ENCODE results near the gene ZSCAN31. TPM values are rescaled to one million over a fixed set of nuclear protein-coding genes. Genes with fewer than 3 reads are reported as not detected.
A peak's percentile ranks its signal among the peaks of the same experiment; 100 is the strongest.

ZSCAN31 gene
- total RNA-seq, 1 donor from 2014 or later: 6.2 TPM

- DNase-seq (ENCODE audit: extremely low spot score, unreplicated experiment): peak; percentile 73
- H3K27me3 Mint-ChIP-seq: no peaks in the 10 kb centered on the region
- peaks cover 25% of the 10 kb centered on the region for H3K4me1 Mint-ChIP-seq (ENCODE audit: unreplicated experiment)
- TF ChIP-seq, protein P1, sequence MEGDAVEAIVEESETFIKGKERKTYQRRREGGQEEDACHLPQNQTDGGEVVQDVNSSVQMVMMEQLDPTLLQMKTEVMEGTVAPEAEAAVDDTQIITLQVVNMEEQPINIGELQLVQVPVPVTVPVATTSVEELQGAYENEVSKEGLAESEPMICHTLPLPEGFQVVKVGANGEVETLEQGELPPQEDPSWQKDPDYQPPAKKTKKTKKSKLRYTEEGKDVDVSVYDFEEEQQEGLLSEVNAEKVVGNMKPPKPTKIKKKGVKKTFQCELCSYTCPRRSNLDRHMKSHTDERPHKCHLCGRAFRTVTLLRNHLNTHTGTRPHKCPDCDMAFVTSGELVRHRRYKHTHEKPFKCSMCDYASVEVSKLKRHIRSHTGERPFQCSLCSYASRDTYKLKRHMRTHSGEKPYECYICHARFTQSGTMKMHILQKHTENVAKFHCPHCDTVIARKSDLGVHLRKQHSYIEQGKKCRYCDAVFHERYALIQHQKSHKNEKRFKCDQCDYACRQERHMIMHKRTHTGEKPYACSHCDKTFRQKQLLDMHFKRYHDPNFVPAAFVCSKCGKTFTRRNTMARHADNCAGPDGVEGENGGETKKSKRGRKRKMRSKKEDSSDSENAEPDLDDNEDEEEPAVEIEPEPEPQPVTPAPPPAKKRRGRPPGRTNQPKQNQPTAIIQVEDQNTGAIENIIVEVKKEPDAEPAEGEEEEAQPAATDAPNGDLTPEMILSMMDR (conservative IDR thresholded peaks at IDR 0.05): peak; percentile 80
- H3K4me3 Mint-ChIP-seq: peak overlapping the region; percentile 98
- H3K36me3 Mint-ChIP-seq: peaks cover 8% of the 10 kb centered on the region
- H3K27ac Mint-ChIP-seq: peak overlapping the region; percentile 97
- no peaks in the 10 kb centered on the region for H3K9me3 Mint-ChIP-seq
These were observed 20.1 kb upstream of the ZSCAN31 start for GRCh38 chr6:28355743-28356665.

DNA sequence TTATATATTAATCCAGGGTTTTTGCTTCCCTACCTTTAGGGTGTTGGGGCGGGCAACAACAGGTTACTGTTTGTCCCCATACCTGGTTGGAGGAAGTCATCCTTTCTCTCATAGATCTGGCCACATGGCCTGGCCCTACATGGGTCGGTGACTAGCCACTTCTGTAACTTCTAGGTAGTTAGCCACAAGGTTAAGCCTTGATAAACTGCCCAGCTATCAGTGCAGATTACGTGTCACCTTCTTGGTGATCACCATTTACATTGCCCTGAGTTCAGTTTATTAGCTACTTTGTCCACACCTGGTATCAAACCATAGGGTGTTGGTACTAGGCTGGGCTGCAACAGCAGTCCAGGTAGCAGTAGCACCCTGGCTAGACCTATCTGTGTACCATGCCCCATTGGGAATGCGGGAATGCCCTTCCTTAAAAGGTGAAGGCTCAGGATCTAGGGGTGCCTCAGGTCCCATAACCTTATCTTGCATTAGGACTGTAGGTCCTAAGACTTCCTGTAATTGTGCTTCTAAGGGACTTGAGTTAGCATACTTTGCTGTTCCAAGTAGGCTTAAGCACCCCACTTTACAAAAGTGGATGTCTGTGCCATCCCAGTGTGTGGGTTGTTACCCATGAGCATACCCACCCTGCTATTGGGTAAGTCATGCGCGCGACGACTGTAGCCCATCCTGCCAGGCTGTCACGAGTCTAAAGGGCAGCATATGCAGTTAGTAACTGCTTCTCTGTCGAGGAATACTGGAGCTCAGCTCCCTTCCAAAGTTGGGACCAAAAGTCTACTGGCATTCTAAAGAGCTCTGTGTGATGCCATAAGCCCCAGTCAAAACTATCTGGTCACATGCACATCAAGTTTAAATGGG lies 19.0 kb upstream of the ZSCAN31 start:
- H3K36me3 Mint-ChIP-seq: peaks cover 8% of the 10 kb centered on the region
- peak overlapping the region; percentile 98 for H3K4me3 Mint-ChIP-seq
- H3K9me3 Mint-ChIP-seq: no peaks in the 10 kb centered on the region
- no peaks in the 10 kb centered on the region for H3K27me3 Mint-ChIP-seq
- TF ChIP-seq, protein P1 (conservative IDR thresholded peaks at IDR 0.05): no peak
- H3K27ac Mint-ChIP-seq: peak overlapping the region; percentile 97
- peaks cover 35% of the 10 kb centered on the region for H3K4me1 Mint-ChIP-seq (ENCODE audit: unreplicated experiment)
- DNase-seq (ENCODE audit: extremely low spot score, unreplicated experiment): no peak

- Mint-ChIP-seq H3K36me3 (peaks cover 8% of the 10 kb centered on the region), H3K27ac (no peak overlapping the region), H3K4me1 (ENCODE audit: unreplicated experiment) (peaks cover 40% of the 10 kb centered on the region), H3K9me3 (no peaks in the 10 kb centered on the region), H3K27me3 (no peaks in the 10 kb centered on the region), H3K4me3 (no peak overlapping the region)
- TF ChIP-seq, protein P1 (conservative IDR thresholded peaks at IDR 0.05): no peak
- no peak for DNase-seq (ENCODE audit: extremely low spot score, unreplicated experiment)
These were observed 18.2 kb upstream of the ZSCAN31 start for GRCh38 chr6:28353981-28354676.

- Mint-ChIP-seq H3K27me3 (peaks cover 2% of the 10 kb centered on the region), H3K27ac (peak overlapping the region; percentile 36)
These were observed 17.4 kb upstream of the ZSCAN31 start for GRCh38 chr6:28353356-28353755.

More at GRCh38 chr6:28353356-28353755, 17.4 kb upstream of the ZSCAN31 start:
- Mint-ChIP-seq H3K4me1 (ENCODE audit: unreplicated experiment) (peaks cover 40% of the 10 kb centered on the region), H3K9me3 (no peaks in the 10 kb centered on the region), H3K4me3 (peak overlapping the region; percentile 22), H3K36me3 (peaks cover 8% of the 10 kb centered on the region)
- TF ChIP-seq, protein P1 (conservative IDR thresholded peaks at IDR 0.05): no peak
- no peak for DNase-seq (ENCODE audit: extremely low spot score, unreplicated experiment)

All from type B pancreatic cell (in vitro differentiated cells).